Progenitor cell of endocrine pancreas (in vitro differentiated cells): ENCODE data around the gene CTDSP1. TPM values are rescaled to one million over a fixed set of nuclear protein-coding genes. Genes with fewer than 3 reads are reported as not detected.

Experiments used
- DNase-seq: peaks from one replicate; pipeline ENCODE4 v3.0.0; 2021; ENCODE audit warnings: low spot score; ENCODE audit not compliant: unreplicated experiment
- H3K27ac Mint-ChIP-seq: 2 replicates; pipeline ENCODE4 v1.8.0; 2021; ENCODE audit warnings: mild to moderate bottlenecking, moderate library complexity, mixed read lengths
- H3K27me3 Mint-ChIP-seq: 2 replicates; pipeline ENCODE4 v1.8.0; 2021; ENCODE audit warnings: mixed read lengths
- H3K36me3 Mint-ChIP-seq: 2 replicates; pipeline ENCODE4 v1.8.0; 2022; ENCODE audit warnings: mixed read lengths; ENCODE audit not compliant: insufficient read depth
- H3K4me1 Mint-ChIP-seq: 2 replicates; pipeline ENCODE4 v1.8.0; 2021; ENCODE audit warnings: low read depth, mixed read lengths
- H3K4me3 Mint-ChIP-seq: 2 replicates; pipeline ENCODE4 v1.8.0; 2021; ENCODE audit warnings: low read depth, mild to moderate bottlenecking, moderate library complexity, mixed read lengths
- H3K9me3 Mint-ChIP-seq: 2 replicates; pipeline ENCODE4 v1.8.0; 2021; ENCODE audit warnings: low read depth, mixed read lengths
- CTCF ChIP-seq: fragments of 200-600 bp; sonication (generic); IDR thresholded peaks from one replicate; pipeline ENCODE4 v1.5.0; 2021; ENCODE audit warnings: antibody characterized with exemption, mild to moderate bottlenecking; ENCODE audit not compliant: unreplicated experiment
- total RNA-seq: library from RNA; stranded (reverse); gene quantifications from 2 replicates; pipeline ENCODE4 v1.2.1, GENCODE V29; 2021

Gene CTDSP1
- total RNA-seq, 1 donor from 2014 or later, result 108 TPM

DNA sequence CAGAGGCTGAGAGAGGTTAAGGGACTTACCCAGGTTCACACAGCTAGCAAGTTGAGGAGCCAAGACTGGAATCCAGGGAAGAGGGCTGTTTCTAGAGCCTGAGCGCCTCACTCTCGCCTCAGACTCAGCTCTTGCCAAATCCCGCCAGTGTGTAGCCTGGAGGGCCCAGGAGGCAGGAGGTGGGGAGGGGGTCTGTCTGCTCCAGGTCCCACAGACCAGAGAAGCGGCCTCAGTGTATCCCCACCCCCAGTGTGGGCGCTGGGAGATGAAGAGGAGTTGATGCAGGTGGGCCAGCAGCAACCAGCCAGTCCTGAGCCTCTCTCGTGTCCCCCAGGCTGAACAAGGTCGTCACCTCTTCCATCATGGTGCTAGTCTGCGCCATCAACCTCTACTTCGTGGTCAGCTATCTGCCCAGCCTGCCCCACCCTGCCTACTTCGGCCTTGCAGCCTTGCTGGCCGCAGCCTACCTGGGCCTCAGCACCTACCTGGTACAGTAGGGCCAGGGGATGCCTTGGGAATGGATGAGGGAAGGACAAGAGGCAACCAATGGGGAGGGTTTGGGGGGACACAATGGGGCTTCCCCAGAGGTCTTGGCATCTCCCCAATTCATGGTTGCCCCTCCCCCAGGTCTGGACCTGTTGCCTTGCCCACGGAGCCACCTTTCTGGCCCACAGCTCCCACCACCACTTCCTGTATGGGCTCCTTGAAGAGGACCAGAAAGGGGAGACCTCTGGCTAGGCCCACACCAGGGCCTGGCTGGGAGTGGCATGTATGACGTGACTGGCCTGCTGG lies 5.2 kb upstream of the CTDSP1 start:
- DNase-seq, result no peak
- TF ChIP-seq CTCF, result no peak
- Mint-ChIP-seq H3K27ac (no peak overlapping the region), H3K4me3 (no peak overlapping the region), H3K27me3 (no peaks in the 10 kb centered on the region), H3K36me3 (no peaks in the 10 kb centered on the region), H3K4me1 (peaks cover 14% of the 10 kb centered on the region), H3K9me3 (no peaks in the 10 kb centered on the region)

GRCh38 chr2:218395090-218395444 lies 4.6 kb upstream of the CTDSP1 start:
- Mint-ChIP-seq H3K4me1 (peaks cover 14% of the 10 kb centered on the region), H3K27me3 (no peaks in the 10 kb centered on the region), H3K36me3 (no peaks in the 10 kb centered on the region), H3K9me3 (no peaks in the 10 kb centered on the region), H3K4me3 (no peak overlapping the region), H3K27ac (no peak overlapping the region)
- no peak for DNase-seq
- TF ChIP-seq CTCF, result no peak

GRCh38 chr2:218395456-218395825 lies 4.2 kb upstream of the CTDSP1 start:
- Mint-ChIP-seq H3K27ac (peak overlapping the region; percentile 81), H3K4me3 (peak overlapping the region; percentile 76), H3K9me3 (no peaks in the 10 kb centered on the region), H3K27me3 (no peaks in the 10 kb centered on the region), H3K36me3 (no peaks in the 10 kb centered on the region), H3K4me1 (peaks cover 14% of the 10 kb centered on the region)
- no peak for DNase-seq
- TF ChIP-seq CTCF, result no peak

GRCh38 chr2:218395826-218396687 lies 3.6 kb upstream of the CTDSP1 start:
- no peaks in the 10 kb centered on the region for H3K9me3 Mint-ChIP-seq

More at GRCh38 chr2:218395826-218396687, 3.6 kb upstream of the CTDSP1 start:
- no peaks in the 10 kb centered on the region for H3K27me3 Mint-ChIP-seq
- peak overlapping the region; percentile 100 for H3K27ac Mint-ChIP-seq
- TF ChIP-seq CTCF, result peak; percentile 93
- peaks cover 14% of the 10 kb centered on the region for H3K4me1 Mint-ChIP-seq
- peak; percentile 92 for DNase-seq
- H3K4me3 Mint-ChIP-seq, result peak overlapping the region; percentile 92
- no peaks in the 10 kb centered on the region for H3K36me3 Mint-ChIP-seq
